Measurements from ENCODE around the gene DOHH. TPM values are rescaled to one million over a fixed set of nuclear protein-coding genes. Genes with fewer than 3 reads are reported as not detected.

DOHH gene
- total and polyA plus RNA-seq, 9 of the 15 experiments (the other 6 are each of a cell fraction or from before 2014, with no cell fraction given) = 0.14 to 47.2 (median 5.1) TPM

DNA sequence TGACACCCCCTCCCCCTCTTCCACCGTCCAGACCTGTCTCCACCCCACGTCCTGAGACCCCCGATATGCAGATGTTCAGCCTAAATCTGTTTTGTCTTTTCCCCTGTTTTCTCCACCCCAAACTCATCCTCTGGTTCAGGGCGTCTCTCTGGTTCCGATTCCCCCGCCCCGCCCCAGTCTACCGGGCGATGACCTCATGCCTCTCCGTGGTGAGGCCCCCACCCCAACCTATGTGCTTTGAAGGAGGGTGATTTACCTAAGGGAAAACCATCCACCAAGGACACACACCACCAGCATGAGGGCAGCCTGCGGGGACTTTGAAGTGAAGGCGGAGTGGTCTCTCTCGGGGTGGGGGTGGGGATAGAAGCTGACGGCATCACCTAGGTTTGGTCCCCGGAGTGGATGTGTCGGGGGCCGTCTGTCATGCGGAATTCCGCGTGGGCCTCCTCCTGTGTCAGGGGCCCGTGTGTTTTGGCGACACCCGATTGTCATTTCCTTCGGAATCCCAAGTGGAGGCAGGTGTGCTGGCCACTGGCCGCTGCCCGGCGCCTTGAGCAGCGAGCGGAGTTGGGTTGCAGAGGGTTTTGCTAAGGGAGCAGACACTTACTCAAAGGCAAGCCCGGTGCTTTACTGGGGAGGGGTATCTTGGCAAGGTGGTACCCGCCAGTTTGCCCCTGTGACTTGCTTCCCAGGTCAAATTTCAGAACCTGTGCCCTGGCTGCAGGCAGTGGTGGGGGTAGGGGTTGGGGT lies 7.1 kb upstream of the DOHH start (continued):
- TF ChIP-seq, protein P1, sequence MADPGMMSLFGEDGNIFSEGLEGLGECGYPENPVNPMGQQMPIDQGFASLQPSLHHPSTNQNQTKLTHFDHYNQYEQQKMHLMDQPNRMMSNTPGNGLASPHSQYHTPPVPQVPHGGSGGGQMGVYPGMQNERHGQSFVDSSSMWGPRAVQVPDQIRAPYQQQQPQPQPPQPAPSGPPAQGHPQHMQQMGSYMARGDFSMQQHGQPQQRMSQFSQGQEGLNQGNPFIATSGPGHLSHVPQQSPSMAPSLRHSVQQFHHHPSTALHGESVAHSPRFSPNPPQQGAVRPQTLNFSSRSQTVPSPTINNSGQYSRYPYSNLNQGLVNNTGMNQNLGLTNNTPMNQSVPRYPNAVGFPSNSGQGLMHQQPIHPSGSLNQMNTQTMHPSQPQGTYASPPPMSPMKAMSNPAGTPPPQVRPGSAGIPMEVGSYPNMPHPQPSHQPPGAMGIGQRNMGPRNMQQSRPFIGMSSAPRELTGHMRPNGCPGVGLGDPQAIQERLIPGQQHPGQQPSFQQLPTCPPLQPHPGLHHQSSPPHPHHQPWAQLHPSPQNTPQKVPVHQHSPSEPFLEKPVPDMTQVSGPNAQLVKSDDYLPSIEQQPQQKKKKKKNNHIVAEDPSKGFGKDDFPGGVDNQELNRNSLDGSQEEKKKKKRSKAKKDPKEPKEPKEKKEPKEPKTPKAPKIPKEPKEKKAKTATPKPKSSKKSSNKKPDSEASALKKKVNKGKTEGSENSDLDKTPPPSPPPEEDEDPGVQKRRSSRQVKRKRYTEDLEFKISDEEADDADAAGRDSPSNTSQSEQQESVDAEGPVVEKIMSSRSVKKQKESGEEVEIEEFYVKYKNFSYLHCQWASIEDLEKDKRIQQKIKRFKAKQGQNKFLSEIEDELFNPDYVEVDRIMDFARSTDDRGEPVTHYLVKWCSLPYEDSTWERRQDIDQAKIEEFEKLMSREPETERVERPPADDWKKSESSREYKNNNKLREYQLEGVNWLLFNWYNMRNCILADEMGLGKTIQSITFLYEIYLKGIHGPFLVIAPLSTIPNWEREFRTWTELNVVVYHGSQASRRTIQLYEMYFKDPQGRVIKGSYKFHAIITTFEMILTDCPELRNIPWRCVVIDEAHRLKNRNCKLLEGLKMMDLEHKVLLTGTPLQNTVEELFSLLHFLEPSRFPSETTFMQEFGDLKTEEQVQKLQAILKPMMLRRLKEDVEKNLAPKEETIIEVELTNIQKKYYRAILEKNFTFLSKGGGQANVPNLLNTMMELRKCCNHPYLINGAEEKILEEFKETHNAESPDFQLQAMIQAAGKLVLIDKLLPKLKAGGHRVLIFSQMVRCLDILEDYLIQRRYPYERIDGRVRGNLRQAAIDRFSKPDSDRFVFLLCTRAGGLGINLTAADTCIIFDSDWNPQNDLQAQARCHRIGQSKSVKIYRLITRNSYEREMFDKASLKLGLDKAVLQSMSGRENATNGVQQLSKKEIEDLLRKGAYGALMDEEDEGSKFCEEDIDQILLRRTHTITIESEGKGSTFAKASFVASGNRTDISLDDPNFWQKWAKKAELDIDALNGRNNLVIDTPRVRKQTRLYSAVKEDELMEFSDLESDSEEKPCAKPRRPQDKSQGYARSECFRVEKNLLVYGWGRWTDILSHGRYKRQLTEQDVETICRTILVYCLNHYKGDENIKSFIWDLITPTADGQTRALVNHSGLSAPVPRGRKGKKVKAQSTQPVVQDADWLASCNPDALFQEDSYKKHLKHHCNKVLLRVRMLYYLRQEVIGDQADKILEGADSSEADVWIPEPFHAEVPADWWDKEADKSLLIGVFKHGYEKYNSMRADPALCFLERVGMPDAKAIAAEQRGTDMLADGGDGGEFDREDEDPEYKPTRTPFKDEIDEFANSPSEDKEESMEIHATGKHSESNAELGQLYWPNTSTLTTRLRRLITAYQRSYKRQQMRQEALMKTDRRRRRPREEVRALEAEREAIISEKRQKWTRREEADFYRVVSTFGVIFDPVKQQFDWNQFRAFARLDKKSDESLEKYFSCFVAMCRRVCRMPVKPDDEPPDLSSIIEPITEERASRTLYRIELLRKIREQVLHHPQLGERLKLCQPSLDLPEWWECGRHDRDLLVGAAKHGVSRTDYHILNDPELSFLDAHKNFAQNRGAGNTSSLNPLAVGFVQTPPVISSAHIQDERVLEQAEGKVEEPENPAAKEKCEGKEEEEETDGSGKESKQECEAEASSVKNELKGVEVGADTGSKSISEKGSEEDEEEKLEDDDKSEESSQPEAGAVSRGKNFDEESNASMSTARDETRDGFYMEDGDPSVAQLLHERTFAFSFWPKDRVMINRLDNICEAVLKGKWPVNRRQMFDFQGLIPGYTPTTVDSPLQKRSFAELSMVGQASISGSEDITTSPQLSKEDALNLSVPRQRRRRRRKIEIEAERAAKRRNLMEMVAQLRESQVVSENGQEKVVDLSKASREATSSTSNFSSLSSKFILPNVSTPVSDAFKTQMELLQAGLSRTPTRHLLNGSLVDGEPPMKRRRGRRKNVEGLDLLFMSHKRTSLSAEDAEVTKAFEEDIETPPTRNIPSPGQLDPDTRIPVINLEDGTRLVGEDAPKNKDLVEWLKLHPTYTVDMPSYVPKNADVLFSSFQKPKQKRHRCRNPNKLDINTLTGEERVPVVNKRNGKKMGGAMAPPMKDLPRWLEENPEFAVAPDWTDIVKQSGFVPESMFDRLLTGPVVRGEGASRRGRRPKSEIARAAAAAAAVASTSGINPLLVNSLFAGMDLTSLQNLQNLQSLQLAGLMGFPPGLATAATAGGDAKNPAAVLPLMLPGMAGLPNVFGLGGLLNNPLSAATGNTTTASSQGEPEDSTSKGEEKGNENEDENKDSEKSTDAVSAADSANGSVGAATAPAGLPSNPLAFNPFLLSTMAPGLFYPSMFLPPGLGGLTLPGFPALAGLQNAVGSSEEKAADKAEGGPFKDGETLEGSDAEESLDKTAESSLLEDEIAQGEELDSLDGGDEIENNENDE (IDR thresholded peaks at IDR 0.05; ENCODE audit: low read depth, low read length) = no peak
- TF ChIP-seq, protein P2, sequence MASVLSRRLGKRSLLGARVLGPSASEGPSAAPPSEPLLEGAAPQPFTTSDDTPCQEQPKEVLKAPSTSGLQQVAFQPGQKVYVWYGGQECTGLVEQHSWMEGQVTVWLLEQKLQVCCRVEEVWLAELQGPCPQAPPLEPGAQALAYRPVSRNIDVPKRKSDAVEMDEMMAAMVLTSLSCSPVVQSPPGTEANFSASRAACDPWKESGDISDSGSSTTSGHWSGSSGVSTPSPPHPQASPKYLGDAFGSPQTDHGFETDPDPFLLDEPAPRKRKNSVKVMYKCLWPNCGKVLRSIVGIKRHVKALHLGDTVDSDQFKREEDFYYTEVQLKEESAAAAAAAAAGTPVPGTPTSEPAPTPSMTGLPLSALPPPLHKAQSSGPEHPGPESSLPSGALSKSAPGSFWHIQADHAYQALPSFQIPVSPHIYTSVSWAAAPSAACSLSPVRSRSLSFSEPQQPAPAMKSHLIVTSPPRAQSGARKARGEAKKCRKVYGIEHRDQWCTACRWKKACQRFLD (CRISPR knock-in tag; IDR thresholded peaks at IDR 0.05) = no peak
- TF ChIP-seq TFAM (CRISPR knock-in tag; conservative IDR thresholded peaks at IDR 0.05) = no peak
- TF ChIP-seq, protein P3, sequence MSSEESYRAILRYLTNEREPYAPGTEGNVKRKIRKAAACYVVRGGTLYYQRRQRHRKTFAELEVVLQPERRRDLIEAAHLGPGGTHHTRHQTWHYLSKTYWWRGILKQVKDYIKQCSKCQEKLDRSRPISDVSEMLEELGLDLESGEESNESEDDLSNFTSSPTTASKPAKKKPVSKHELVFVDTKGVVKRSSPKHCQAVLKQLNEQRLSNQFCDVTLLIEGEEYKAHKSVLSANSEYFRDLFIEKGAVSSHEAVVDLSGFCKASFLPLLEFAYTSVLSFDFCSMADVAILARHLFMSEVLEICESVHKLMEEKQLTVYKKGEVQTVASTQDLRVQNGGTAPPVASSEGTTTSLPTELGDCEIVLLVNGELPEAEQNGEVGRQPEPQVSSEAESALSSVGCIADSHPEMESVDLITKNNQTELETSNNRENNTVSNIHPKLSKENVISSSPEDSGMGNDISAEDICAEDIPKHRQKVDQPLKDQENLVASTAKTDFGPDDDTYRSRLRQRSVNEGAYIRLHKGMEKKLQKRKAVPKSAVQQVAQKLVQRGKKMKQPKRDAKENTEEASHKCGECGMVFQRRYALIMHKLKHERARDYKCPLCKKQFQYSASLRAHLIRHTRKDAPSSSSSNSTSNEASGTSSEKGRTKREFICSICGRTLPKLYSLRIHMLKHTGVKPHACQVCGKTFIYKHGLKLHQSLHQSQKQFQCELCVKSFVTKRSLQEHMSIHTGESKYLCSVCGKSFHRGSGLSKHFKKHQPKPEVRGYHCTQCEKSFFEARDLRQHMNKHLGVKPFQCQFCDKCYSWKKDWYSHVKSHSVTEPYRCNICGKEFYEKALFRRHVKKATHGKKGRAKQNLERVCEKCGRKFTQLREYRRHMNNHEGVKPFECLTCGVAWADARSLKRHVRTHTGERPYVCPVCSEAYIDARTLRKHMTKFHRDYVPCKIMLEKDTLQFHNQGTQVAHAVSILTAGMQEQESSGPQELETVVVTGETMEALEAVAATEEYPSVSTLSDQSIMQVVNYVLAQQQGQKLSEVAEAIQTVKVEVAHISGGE (CRISPR knock-in tag; IDR thresholded peaks at IDR 0.05) = no peak
- no peak for TF ChIP-seq POU5F1 (IDR thresholded peaks at IDR 0.05; ENCODE audit: borderline replicate concordance, low read depth, low read length, partially characterized antibody)
- TF ChIP-seq, protein P4, sequence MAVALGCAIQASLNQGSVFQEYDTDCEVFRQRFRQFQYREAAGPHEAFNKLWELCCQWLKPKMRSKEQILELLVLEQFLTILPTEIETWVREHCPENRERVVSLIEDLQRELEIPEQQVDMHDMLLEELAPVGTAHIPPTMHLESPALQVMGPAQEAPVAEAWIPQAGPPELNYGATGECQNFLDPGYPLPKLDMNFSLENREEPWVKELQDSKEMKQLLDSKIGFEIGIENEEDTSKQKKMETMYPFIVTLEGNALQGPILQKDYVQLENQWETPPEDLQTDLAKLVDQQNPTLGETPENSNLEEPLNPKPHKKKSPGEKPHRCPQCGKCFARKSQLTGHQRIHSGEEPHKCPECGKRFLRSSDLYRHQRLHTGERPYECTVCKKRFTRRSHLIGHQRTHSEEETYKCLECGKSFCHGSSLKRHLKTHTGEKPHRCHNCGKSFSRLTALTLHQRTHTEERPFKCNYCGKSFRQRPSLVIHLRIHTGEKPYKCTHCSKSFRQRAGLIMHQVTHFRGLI (CRISPR knock-in tag; IDR thresholded peaks at IDR 0.05) = no peak
- no peak for TF ChIP-seq PHF21A (IDR thresholded peaks at IDR 0.05; ENCODE audit: borderline replicate concordance, low read depth)
